Lung (tissue), 12 donors: Measurements from ENCODE around the gene STUM. TPM values are rescaled to one million over a fixed set of nuclear protein-coding genes. Genes with fewer than 3 reads are reported as not detected.

Experiments
- ATAC-seq: fragments of 200-7000 bp; cut with Tn5 transposase; one replicate; pipeline ENCODE4 v1.9.1; 2020; ENCODE audit warnings: moderate number of reproducible peaks; ENCODE audit not compliant: insufficient read depth, low FRiP score
- DNase-seq, 3 donors: peaks; one replicate each; pipeline ENCODE4 v3.0.0-alpha.2; 2013 to 2017
- H3K27ac ChIP-seq, 2 donors: one replicate each; pipeline ENCODE4 v1.5.1; 2013; ENCODE audit warnings: mild to moderate bottlenecking in 2 of 2, moderate library complexity in 2 of 2, control low read depth in 1 of 2, inconsistent platforms in 1 of 2, low read depth in 1 of 2, low read length in 1 of 2
- H3K27me3 ChIP-seq, 3 donors: one replicate each; pipeline ENCODE4 v1.5.1; 2013; ENCODE audit warnings: low read length in 2 of 3; ENCODE audit not compliant: control insufficient read depth in 3 of 3, insufficient read depth in 3 of 3
- H3K36me3 ChIP-seq, 4 donors: one replicate each; pipeline ENCODE4 v1.5.1; 2013; ENCODE audit warnings: low read length in 4 of 4, mild to moderate bottlenecking in 1 of 4, moderate library complexity in 1 of 4; ENCODE audit not compliant: control insufficient read depth in 4 of 4, insufficient read depth in 4 of 4
- H3K4me1 ChIP-seq, 5 donors: one replicate each; pipeline ENCODE4 v1.5.1; 2013; ENCODE audit warnings: low read length in 5 of 5, mild to moderate bottlenecking in 2 of 5, moderate library complexity in 1 of 5; ENCODE audit not compliant: control insufficient read depth in 5 of 5, insufficient read depth in 5 of 5
- H3K4me3 ChIP-seq: one replicate; pipeline ENCODE4 v1.5.1; 2013; ENCODE audit warnings: mild to moderate bottlenecking, control low read depth, moderate library complexity
- H3K9ac ChIP-seq, 2 donors: one replicate each; pipeline ENCODE4 v1.5.1; 2013; ENCODE audit warnings: low read length in 2 of 2, control low read depth in 1 of 2; ENCODE audit not compliant: insufficient read depth in 1 of 2
- H3K9me3 ChIP-seq, 4 donors: one replicate each; pipeline ENCODE4 v1.5.1; 2013; ENCODE audit warnings: low read length in 3 of 4, mild to moderate bottlenecking in 1 of 4, moderate library complexity in 1 of 4; ENCODE audit not compliant: control insufficient read depth in 4 of 4, insufficient read depth in 3 of 4
- CTCF ChIP-seq: IDR thresholded peaks from 2 replicates; pipeline ENCODE4 v1.5.1; 2012; ENCODE audit warnings: mild to moderate bottlenecking; ENCODE audit errors: control extremely low read depth, extremely low read depth
- WGBS, 2 donors: extraction: QIAGEN DNeasy Blood & Tissue Kit; methylation state at CpG; one replicate each; pipeline ENCODE4 v1.1.7; 2013; 5-methylcytosine and 5-hydroxymethylcytosine counted together
- polyA plus RNA-seq, 2 donors: library from polyadenylated mRNA; stranded (reverse); fragments of 200-250 nt; gene quantifications; one replicate each; pipeline ENCODE4 v1.2.1, GENCODE V29; 2013
- total RNA-seq, 2 donors: library from RNA; depleted of rRNA in 1 of 2; stranded (reverse); fragments of >200 nt in 1 of 2; gene quantifications; one replicate each; pipeline ENCODE4 v1.2.1, GENCODE V29; 2014 to 2021
- donor health status: control.
- donor health status: control.
- donor health status: Bipolar disorder and iron deficiency.
- donor health status: healthy.
- donor health status: DM: yes; HTN: yes; CAD: no.

The STUM gene
- total and polyA plus RNA-seq, 4 donors = 0.09 to 0.58 (median 0.48) TPM

DNA sequence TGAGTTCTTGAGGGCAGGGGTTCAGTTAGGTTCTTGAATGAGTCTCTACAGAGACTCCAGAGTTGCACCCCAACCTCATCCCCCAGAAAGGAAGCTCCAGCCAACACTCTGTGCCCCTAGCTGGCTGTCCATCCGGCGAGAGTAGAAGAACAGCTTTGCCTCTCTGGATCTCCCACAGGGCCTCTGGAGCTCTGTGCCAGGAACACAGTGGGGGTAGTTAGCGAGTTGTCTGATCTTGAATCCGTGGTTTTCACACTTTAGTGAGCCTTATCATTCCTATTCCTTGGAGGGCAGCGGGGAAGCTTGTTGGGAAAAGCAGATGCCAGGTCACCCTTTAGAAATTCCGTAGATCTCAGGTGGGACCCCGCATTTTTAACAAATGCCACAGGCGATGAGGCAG, 45.0 kb downstream of the STUM start:
- TF ChIP-seq CTCF = no peak
- Histone ChIP-seq H3K36me3 (no peaks in the 10 kb centered on the region), H3K4me1 (no peaks in the 10 kb centered on the region), H3K9me3 (peaks cover 0 to 1% (median 0%) of the 10 kb centered on the region in 4 donors), H3K9ac (no peak overlapping the region), H3K27me3 (no peaks in the 10 kb centered on the region), H3K27ac (no peak overlapping the region), H3K4me3 (no peak overlapping the region)
- ATAC-seq (no peak), DNase-seq (no peak)
- WGBS, 2 donors = 89 to 92% methylated on average over 8 of the region's 8 CpGs

GRCh38 chr1:226596531-226597165, 48.1 kb downstream of the STUM start:
- TF ChIP-seq CTCF = no peak
- Histone ChIP-seq H3K27ac (no peak overlapping the region), H3K27me3 (no peaks in the 10 kb centered on the region), H3K4me1 (no peaks in the 10 kb centered on the region), H3K36me3 (no peaks in the 10 kb centered on the region), H3K4me3 (no peak overlapping the region), H3K9ac (no peak overlapping the region), H3K9me3 (peaks cover 0 to 1% (median 0%) of the 10 kb centered on the region in 4 donors)
- no peak for ATAC-seq
- WGBS, 2 donors = 86 to 93% methylated on average over 16 of the region's 16 CpGs
- DNase-seq = no peak

GRCh38 chr1:226597616-226598454, 49.3 kb downstream of the STUM start:
- Histone ChIP-seq H3K36me3 (no peaks in the 10 kb centered on the region), H3K27me3 (no peaks in the 10 kb centered on the region), H3K4me3 (no peak overlapping the region), H3K27ac (no peak overlapping the region), H3K9me3 (peaks cover 0 to 1% (median 0%) of the 10 kb centered on the region in 4 donors), H3K4me1 (peaks cover 0 to 8% (median 7%) of the 10 kb centered on the region in 5 donors), H3K9ac (no peak overlapping the region)
- DNase-seq (no peak), ATAC-seq (no peak)
- 76 to 81% methylated on average over 5 of the region's 5 CpGs for WGBS, 2 donors
- no peak for TF ChIP-seq CTCF
